ENCODE results near the gene CDH13.
A peak's percentile ranks its signal among the peaks of the same experiment; 100 is the strongest.

Gene CDH13

DNA sequence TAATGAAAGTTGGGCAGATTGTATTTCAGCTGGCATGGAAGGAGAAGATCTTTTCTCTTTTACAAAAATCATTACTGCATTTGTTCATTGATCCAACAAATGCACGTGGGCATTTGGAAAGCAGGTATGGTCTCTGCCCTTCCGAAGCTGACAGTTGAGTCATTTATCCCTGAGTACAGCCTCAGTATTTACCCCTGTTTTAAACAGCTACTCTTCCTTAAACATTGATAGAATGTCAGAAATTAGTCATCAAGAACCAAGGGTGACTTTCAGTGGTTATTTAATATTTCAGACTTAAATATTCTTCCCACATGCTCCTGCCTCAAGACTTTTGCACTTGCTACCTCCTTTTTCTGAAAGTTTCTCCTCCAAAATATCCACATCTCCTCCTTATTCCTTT, 954.3 kb downstream of the CDH13 start:
- Histone ChIP-seq H3K9ac (ENCODE audit: low read length) (no peak overlapping the region), H3K4me2 (ENCODE audit: low read length) (peak overlapping the region; percentile 32), H3K4me3 (ENCODE audit: low read length) (no peak overlapping the region), H3K79me2 (ENCODE audit: low read length) (no peaks in the 10 kb centered on the region), H3K27ac (ENCODE audit: low read length) (no peak overlapping the region), H4K20me1 (ENCODE audit: insufficient read depth, low read length) (peaks cover 3% of the 10 kb centered on the region; the same call in 1 of the 2 replicates), H3K27me3 (ENCODE audit: low read depth, low read length) (peaks cover 61% of the 10 kb centered on the region), H2AFZ (ENCODE audit: low read depth, low read length) (no peak overlapping the region), H3K36me3 (replicated peaks; ENCODE audit: low read depth, low read length) (no peaks in the 10 kb centered on the region), H3K4me1 (ENCODE audit: low read length) (peaks cover 25% of the 10 kb centered on the region), H3K9me3 (ENCODE audit: insufficient read depth, low read length) (no peaks in the 10 kb centered on the region)
- TF ChIP-seq EZH2phosphoT487 (IDR thresholded peaks at IDR 0.05; ENCODE audit: low read depth), result no peak
- TF ChIP-seq, protein P1, sequence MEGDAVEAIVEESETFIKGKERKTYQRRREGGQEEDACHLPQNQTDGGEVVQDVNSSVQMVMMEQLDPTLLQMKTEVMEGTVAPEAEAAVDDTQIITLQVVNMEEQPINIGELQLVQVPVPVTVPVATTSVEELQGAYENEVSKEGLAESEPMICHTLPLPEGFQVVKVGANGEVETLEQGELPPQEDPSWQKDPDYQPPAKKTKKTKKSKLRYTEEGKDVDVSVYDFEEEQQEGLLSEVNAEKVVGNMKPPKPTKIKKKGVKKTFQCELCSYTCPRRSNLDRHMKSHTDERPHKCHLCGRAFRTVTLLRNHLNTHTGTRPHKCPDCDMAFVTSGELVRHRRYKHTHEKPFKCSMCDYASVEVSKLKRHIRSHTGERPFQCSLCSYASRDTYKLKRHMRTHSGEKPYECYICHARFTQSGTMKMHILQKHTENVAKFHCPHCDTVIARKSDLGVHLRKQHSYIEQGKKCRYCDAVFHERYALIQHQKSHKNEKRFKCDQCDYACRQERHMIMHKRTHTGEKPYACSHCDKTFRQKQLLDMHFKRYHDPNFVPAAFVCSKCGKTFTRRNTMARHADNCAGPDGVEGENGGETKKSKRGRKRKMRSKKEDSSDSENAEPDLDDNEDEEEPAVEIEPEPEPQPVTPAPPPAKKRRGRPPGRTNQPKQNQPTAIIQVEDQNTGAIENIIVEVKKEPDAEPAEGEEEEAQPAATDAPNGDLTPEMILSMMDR (IDR thresholded peaks at IDR 0.05; ENCODE audit: low read depth, low read length), result no peak

- TF ChIP-seq, protein P1 (IDR thresholded peaks at IDR 0.05; ENCODE audit: low read depth, low read length), result no peak
- no peak for TF ChIP-seq EZH2phosphoT487 (IDR thresholded peaks at IDR 0.05; ENCODE audit: low read depth)
Measured at GRCh38 chr16:83581994-83582747, 955.4 kb downstream of the CDH13 start.

DNA sequence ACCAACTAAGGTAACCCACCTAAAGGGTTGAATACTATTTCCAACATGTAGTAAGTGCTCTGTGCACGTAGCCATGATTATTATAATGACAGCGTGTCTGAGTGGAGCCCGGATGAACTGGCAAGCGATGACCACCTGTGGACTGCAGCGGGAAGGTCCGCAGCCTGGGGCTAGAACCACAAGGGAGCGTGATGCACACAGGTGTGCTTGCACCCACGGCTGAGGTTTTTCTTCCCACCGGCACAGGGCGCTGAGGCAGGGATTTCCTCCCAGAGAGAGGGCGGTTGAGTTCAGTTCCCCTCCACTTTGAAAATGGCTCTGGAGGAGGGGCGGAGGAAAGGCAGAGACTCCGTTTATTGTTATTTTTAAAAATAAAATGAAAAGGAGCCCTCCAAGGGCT, 959.3 kb downstream of the CDH13 start:
- H3K4me3 ChIP-seq (ENCODE audit: low read length), result no peak overlapping the region
- H3K9me3 ChIP-seq (ENCODE audit: insufficient read depth, low read length), result no peaks in the 10 kb centered on the region
- no peak overlapping the region for H2AFZ ChIP-seq (ENCODE audit: low read depth, low read length)
- no peaks in the 10 kb centered on the region for H3K79me2 ChIP-seq (ENCODE audit: low read length)
- no peak overlapping the region for H3K9ac ChIP-seq (ENCODE audit: low read length)
- H3K27me3 ChIP-seq (ENCODE audit: low read depth, low read length), result peaks cover 63% of the 10 kb centered on the region
- H3K36me3 ChIP-seq (replicated peaks; ENCODE audit: low read depth, low read length), result no peaks in the 10 kb centered on the region
- TF ChIP-seq, protein P1 (IDR thresholded peaks at IDR 0.05; ENCODE audit: low read depth, low read length), result no peak
- TF ChIP-seq EZH2phosphoT487 (IDR thresholded peaks at IDR 0.05; ENCODE audit: low read depth), result no peak
- H3K4me1 ChIP-seq (ENCODE audit: low read length), result peaks cover 5% of the 10 kb centered on the region
- H3K4me2 ChIP-seq (ENCODE audit: low read length), result no peak overlapping the region
- no peak overlapping the region for H3K27ac ChIP-seq (ENCODE audit: low read length)
- peaks cover 3% of the 10 kb centered on the region; the same call in 1 of the 2 replicates for H4K20me1 ChIP-seq (ENCODE audit: insufficient read depth, low read length)

More at GRCh38 chr16:83581994-83582747, 955.4 kb downstream of the CDH13 start:
- Histone ChIP-seq H3K27me3 (ENCODE audit: low read depth, low read length) (peaks cover 67% of the 10 kb centered on the region), H3K36me3 (replicated peaks; ENCODE audit: low read depth, low read length) (no peaks in the 10 kb centered on the region), H3K4me3 (ENCODE audit: low read length) (no peak overlapping the region), H3K4me1 (ENCODE audit: low read length) (peaks cover 25% of the 10 kb centered on the region), H3K4me2 (ENCODE audit: low read length) (no peak overlapping the region), H3K9me3 (ENCODE audit: insufficient read depth, low read length) (no peaks in the 10 kb centered on the region), H4K20me1 (ENCODE audit: insufficient read depth, low read length) (peaks cover 3% of the 10 kb centered on the region; the same call in 1 of the 2 replicates), H3K9ac (ENCODE audit: low read length) (no peak overlapping the region), H3K27ac (ENCODE audit: low read length) (no peak overlapping the region), H2AFZ (ENCODE audit: low read depth, low read length) (no peak overlapping the region), H3K79me2 (ENCODE audit: low read length) (no peaks in the 10 kb centered on the region)

DNA sequence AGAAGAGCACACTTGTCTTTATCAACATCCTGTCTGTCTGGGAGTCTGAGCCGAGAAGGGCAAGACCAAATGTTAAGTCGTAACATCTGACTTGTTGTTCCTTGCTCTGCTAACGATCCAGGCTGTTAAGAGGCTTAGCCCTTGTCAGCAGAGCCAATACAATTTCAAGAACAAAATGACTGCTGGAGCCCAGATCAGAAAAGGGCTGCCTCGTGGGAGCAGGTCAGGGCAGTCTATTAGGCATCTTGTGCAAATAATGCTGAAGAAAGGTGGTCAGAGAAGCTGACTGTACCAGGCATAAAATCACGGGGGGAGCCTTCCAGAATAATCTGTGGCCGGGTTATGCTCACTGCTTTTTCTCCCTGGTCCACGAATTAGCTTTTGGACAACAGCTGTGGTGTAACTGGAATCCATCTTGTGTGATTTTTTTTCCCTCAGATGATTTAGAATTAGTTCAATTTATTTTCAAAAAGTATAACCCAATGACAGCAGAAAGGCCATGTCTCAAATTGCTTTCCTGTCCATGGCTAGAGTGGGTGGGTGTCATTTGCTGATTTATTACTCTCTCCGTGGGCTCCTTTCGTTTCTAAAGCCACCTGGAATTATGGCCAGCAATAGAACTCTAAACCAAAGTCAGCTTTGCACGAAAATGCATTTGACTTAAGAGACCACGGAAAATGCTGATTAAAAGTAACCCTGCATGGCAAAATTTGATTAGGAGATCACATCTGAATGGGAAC, 959.9 kb downstream of the CDH13 start:
- Histone ChIP-seq H3K36me3 (replicated peaks; ENCODE audit: low read depth, low read length) (no peaks in the 10 kb centered on the region), H3K9ac (ENCODE audit: low read length) (no peak overlapping the region), H3K79me2 (ENCODE audit: low read length) (no peaks in the 10 kb centered on the region), H2AFZ (ENCODE audit: low read depth, low read length) (no peak overlapping the region), H3K4me2 (ENCODE audit: low read length) (no peak overlapping the region), H4K20me1 (ENCODE audit: insufficient read depth, low read length) (no peaks in the 10 kb centered on the region), H3K4me1 (ENCODE audit: low read length) (no peaks in the 10 kb centered on the region), H3K9me3 (ENCODE audit: insufficient read depth, low read length) (no peaks in the 10 kb centered on the region), H3K4me3 (ENCODE audit: low read length) (no peak overlapping the region), H3K27me3 (ENCODE audit: low read depth, low read length) (peaks cover 63% of the 10 kb centered on the region), H3K27ac (ENCODE audit: low read length) (no peak overlapping the region)
- TF ChIP-seq, protein P1 (IDR thresholded peaks at IDR 0.05; ENCODE audit: low read depth, low read length), result no peak
- no peak for TF ChIP-seq EZH2phosphoT487 (IDR thresholded peaks at IDR 0.05; ENCODE audit: low read depth)

All from OCI-LY3 (cell line).